Nephron (organoid): ENCODE results near the gene ZDHHC20.

ENCODE experiments used
- H3K27ac Mint-ChIP-seq, 3 experiments: 2 replicates each; pipeline ENCODE4 v1.8.0; 2020; ENCODE audit warnings: mixed read lengths in 3 of 3, mild to moderate bottlenecking in 2 of 3, moderate library complexity in 1 of 3
- H3K27me3 Mint-ChIP-seq: 2 replicates; pipeline ENCODE4 v1.8.0; 2021; ENCODE audit warnings: low read depth, mild to moderate bottlenecking, moderate library complexity, mixed read lengths
- H3K36me3 Mint-ChIP-seq: 2 replicates; pipeline ENCODE4 v1.8.0; 2020; ENCODE audit warnings: low read depth, mixed read lengths
- H3K4me1 Mint-ChIP-seq: 2 replicates; pipeline ENCODE4 v1.8.0; 2020; ENCODE audit warnings: mixed read lengths
- H3K4me3 Mint-ChIP-seq, 3 experiments: 2 replicates each; pipeline ENCODE4 v1.8.0; 2020; ENCODE audit warnings: mild to moderate bottlenecking in 3 of 3, mixed read lengths in 3 of 3, moderate library complexity in 2 of 3
- H3K9me3 Mint-ChIP-seq: 2 replicates; pipeline ENCODE4 v1.8.0; 2020; ENCODE audit warnings: mixed read lengths
- CTCF ChIP-seq, 3 experiments: fragments of 200-600 bp; sonication (generic); IDR thresholded peaks; one replicate each; pipeline ENCODE4 v1.5.0; 2021; ENCODE audit warnings: antibody characterized with exemption in 3 of 3; ENCODE audit not compliant: unreplicated experiment in 3 of 3

Gene ZDHHC20

GRCh38 chr13:21458813-21459701, at the start of gene ZDHHC20:
Gene ZDHHC20 (minus strand): TSS chr13:21459303. CDS start chr13:21459171, 132 bp downstream.
- peaks cover 17% of the 10 kb centered on the region for H3K9me3 Mint-ChIP-seq
- H3K27ac Mint-ChIP-seq: peak within 1 kb of the TSS; percentile 85 to 93 (median 93)
- peak within 1 kb of the TSS; percentile 96 to 97 (median 96) for H3K4me3 Mint-ChIP-seq
- no peak for TF ChIP-seq CTCF (IDR thresholded peaks at IDR 0.05; ENCODE audit: unreplicated experiment in 3 of 3)
- H3K4me1 Mint-ChIP-seq: peaks cover 17% of the 10 kb centered on the region
- peaks cover 4% of the 10 kb centered on the region for H3K27me3 Mint-ChIP-seq
- peaks cover 23% of the 10 kb centered on the region for H3K36me3 Mint-ChIP-seq

GRCh38 chr13:21504379-21504778, 45.3 kb upstream of the ZDHHC20 start:
- no peak for TF ChIP-seq CTCF (IDR thresholded peaks at IDR 0.05; ENCODE audit: unreplicated experiment in 3 of 3)
- Mint-ChIP-seq H3K9me3 (no peaks in the 10 kb centered on the region), H3K27me3 (no peaks in the 10 kb centered on the region), H3K4me1 (no peaks in the 10 kb centered on the region), H3K27ac (no peak overlapping the region), H3K4me3 (no peak overlapping the region), H3K36me3 (peaks cover 54% of the 10 kb centered on the region)

GRCh38 chr13:21501686-21502085, 42.6 kb upstream of the ZDHHC20 start:
- Mint-ChIP-seq H3K4me1 (no peaks in the 10 kb centered on the region), H3K27me3 (no peaks in the 10 kb centered on the region), H3K36me3 (peaks cover 53% of the 10 kb centered on the region), H3K27ac (peak overlapping the region; percentile 6 to 74 (median 40)), H3K9me3 (no peaks in the 10 kb centered on the region), H3K4me3 (no peak overlapping the region)
- TF ChIP-seq CTCF (IDR thresholded peaks at IDR 0.05; ENCODE audit: unreplicated experiment in 3 of 3): no peak

- H3K27ac Mint-ChIP-seq: no peak overlapping the region
- TF ChIP-seq CTCF (IDR thresholded peaks at IDR 0.05; ENCODE audit: unreplicated experiment in 3 of 3): no peak
Observed at GRCh38 chr13:21486322-21486721, 27.2 kb upstream of the ZDHHC20 start.

GRCh38 chr13:21483748-21484147, 24.6 kb upstream of the ZDHHC20 start:
- H3K36me3 Mint-ChIP-seq: peaks cover 30% of the 10 kb centered on the region
- no peak overlapping the region for H3K27ac Mint-ChIP-seq
- H3K9me3 Mint-ChIP-seq: peaks cover 28% of the 10 kb centered on the region
- H3K27me3 Mint-ChIP-seq: no peaks in the 10 kb centered on the region
- H3K4me1 Mint-ChIP-seq: no peaks in the 10 kb centered on the region
- no peak for TF ChIP-seq CTCF (IDR thresholded peaks at IDR 0.05; ENCODE audit: unreplicated experiment in 3 of 3)
- H3K4me3 Mint-ChIP-seq: no peak overlapping the region

More at GRCh38 chr13:21486322-21486721, 27.2 kb upstream of the ZDHHC20 start:
- Mint-ChIP-seq H3K27me3 (no peaks in the 10 kb centered on the region), H3K9me3 (peaks cover 41% of the 10 kb centered on the region), H3K36me3 (peaks cover 53% of the 10 kb centered on the region), H3K4me3 (no peak overlapping the region), H3K4me1 (no peaks in the 10 kb centered on the region)
